Measurements from ENCODE around the gene SULT2B1. TPM values are rescaled to one million over a fixed set of nuclear protein-coding genes. Genes with fewer than 3 reads are reported as not detected.

The SULT2B1 gene
- total RNA-seq, 4 donors from 2014 or later: not detected

DNA sequence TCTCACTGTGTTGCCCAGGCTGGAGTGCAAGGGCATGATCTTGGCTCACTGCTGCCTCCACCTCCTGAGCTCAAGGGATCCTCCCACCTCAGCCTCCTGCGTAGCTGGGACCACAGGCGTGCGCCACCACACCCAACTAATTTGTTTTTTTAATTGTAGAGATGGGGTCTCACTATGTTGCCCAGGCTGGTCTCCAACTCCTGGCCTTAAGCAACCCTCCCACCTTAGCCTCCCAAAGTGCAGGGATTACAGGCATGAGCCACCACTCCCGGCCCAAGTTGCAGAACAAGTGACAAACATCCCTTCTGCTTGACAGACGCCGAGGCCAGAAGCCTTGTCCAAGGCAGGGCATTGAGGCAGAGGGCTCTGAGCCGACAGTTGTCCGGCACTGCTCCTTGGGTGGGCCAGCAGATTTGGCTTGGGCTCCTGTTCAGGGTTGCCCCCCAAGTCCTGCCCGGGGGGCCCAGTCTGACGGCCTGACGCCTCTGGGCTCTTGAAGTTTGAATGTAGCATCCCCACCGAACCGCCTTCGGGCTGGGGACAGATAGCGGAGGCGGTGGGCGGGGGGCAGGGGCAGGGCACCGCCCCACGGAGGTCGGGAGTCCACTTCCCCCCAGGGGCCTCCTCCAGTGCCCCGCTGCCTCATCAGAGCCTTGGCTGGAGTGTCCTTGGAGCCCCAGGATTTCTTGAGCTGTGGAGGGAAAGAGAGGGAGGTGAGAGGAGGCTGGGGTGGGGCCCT, 48.9 kb downstream of the SULT2B1 start:
- no peak overlapping the region for H3K27ac ChIP-seq
- H3K36me3 ChIP-seq: no peaks in the 10 kb centered on the region
- no peaks in the 10 kb centered on the region for H3K9me3 ChIP-seq
- 76 to 78% methylated on average over 20 to 21 of the region's 21 CpGs for WGBS, 2 donors
- DNase-seq (ENCODE audit: low spot score in 2 of 2): no peak
- H3K4me3 ChIP-seq: no peak overlapping the region
- H3K4me1 ChIP-seq: no peaks in the 10 kb centered on the region
- TF ChIP-seq CTCF (IDR thresholded peaks at IDR 0.05): no peak
- no peak for TF ChIP-seq POLR2A (IDR thresholded peaks at IDR 0.05)
- TF ChIP-seq EP300 (IDR thresholded peaks at IDR 0.05): no peak
- H3K27me3 ChIP-seq: peaks cover 0 to 12% of the 10 kb centered on the region in 2 donors

DNA sequence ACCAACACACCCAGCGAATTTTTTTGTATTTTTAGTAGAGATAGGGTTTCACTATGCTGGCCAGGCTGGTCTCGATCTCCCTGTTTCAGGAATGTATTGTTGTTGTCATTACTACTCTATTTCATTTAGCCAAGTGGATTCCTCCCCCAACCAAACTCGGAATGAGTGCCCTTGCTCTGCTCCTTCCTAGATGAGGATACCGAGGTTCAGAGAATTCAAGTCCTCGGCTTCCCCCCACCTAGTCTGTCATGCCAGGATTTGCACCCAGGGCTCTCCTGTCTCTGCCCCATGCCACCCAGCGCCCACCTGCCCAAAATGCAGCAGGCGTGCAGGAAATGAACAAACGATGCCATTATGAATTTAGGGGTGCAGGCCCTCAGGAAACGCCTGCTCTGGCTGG, 51.0 kb downstream of the SULT2B1 start:
- Histone ChIP-seq H3K27ac (no peak overlapping the region), H3K4me3 (no peak overlapping the region), H3K36me3 (no peaks in the 10 kb centered on the region), H3K27me3 (peaks cover 0 to 12% of the 10 kb centered on the region in 2 donors), H3K4me1 (no peaks in the 10 kb centered on the region), H3K9me3 (no peaks in the 10 kb centered on the region)
- WGBS, 2 donors: 81 to 89% methylated on average over 9 of the region's 9 CpGs
- TF ChIP-seq CTCF (IDR thresholded peaks at IDR 0.05): no peak
- TF ChIP-seq POLR2A (IDR thresholded peaks at IDR 0.05): no peak
- no peak for TF ChIP-seq EP300 (IDR thresholded peaks at IDR 0.05)
- no peak for DNase-seq (ENCODE audit: low spot score in 2 of 2)

- TF ChIP-seq EP300 (IDR thresholded peaks at IDR 0.05): no peak
- no peak for TF ChIP-seq POLR2A (IDR thresholded peaks at IDR 0.05)
- no peak for TF ChIP-seq CTCF (IDR thresholded peaks at IDR 0.05)
- WGBS, 2 donors: 92 to 94% methylated on average over 39 of the region's 39 CpGs
- no peak overlapping the region for H3K27ac ChIP-seq
These were observed 51.5 kb downstream of the SULT2B1 start for GRCh38 chr19:48603449-48603848.

DNA sequence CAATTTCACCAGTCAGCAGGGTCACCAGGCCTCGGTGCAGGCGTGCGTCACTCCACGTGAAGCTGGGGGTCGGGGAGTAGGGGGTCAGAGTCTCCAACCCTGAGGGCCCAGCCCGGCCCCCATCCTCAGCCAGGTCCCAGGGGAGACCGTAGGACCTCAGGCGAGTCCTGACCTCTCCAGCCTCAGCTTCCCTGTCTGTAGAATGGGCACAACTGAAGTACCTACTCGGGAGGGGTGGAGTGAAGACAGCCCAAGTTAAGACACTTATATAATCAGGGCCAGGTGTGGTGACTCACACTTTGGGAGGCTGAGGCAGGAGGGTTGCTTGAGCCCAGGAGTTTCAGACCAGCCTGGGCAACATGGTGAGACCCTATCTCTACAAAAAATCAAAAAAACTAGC, 51.9 kb downstream of the SULT2B1 start:
- TF ChIP-seq EP300 (IDR thresholded peaks at IDR 0.05) (no peak), CTCF (IDR thresholded peaks at IDR 0.05) (no peak), POLR2A (IDR thresholded peaks at IDR 0.05) (no peak)
- DNase-seq (ENCODE audit: low spot score in 2 of 2): no peak
- no peak overlapping the region for H3K27ac ChIP-seq
- 90 to 95% methylated on average over 9 of the region's 9 CpGs for WGBS, 2 donors
- H3K36me3 ChIP-seq: no peaks in the 10 kb centered on the region
- H3K27me3 ChIP-seq: peaks cover 0 to 7% of the 10 kb centered on the region in 2 donors
- no peaks in the 10 kb centered on the region for H3K9me3 ChIP-seq
- no peak overlapping the region for H3K4me3 ChIP-seq
- no peaks in the 10 kb centered on the region for H3K4me1 ChIP-seq

More at GRCh38 chr19:48603449-48603848, 51.5 kb downstream of the SULT2B1 start:
- H3K36me3 ChIP-seq: no peaks in the 10 kb centered on the region
- no peaks in the 10 kb centered on the region for H3K9me3 ChIP-seq
- no peak for DNase-seq (ENCODE audit: low spot score in 2 of 2)
- peaks cover 0 to 11% of the 10 kb centered on the region in 2 donors for H3K27me3 ChIP-seq
- H3K4me3 ChIP-seq: no peak overlapping the region
- H3K4me1 ChIP-seq: no peaks in the 10 kb centered on the region

DNA sequence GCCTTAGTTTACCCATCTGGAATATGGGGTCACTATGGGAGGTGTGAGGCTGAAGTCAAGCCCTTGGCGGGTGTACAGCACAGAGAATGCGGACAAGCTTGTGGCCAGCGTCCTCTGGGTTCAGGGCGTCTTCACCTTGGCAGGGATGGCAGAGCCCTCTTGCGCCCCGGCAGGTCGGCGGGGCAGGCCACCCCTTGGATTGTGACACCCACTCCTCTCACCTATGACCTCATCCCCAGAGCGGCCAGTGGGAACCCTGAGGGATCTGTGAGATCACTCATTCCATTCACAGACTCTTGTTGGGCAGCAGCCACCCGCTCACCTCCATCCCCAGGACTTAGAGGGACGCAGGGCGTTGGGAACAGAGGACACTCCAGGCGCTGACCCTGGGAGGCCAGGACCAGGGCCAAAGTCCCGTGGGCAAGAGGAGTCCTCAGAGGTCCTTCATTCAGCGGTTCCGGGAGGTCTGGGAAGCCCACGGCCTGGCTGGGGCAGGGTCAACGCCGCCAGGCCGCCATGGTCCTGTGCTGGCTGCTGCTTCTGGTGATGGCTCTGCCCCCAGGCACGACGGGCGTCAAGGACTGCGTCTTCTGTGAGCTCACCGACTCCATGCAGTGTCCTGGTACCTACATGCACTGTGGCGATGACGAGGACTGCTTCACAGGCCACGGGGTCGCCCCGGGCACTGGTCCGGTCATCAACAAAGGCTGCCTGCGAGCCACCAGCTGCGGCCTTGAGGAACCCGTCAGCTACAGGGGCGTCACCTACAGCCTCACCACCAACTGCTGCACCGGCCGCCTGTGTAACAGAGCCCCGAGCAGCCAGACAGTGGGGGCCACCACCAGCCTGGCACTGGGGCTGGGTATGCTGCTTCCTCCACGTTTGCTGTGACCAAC, 54.7 kb downstream of the SULT2B1 start, which contains the start of gene SPACA4:
TSS of gene SPACA4 (plus strand) at position 280 of the 896 bp plus-strand sequence. CDS start at position 517, 237 bp downstream.
- Histone ChIP-seq H3K27ac (no peak within 1 kb of the TSS), H3K9me3 (no peaks in the 10 kb centered on the region), H3K36me3 (no peaks in the 10 kb centered on the region), H3K27me3 (no peaks in the 10 kb centered on the region), H3K4me3 (no peak within 1 kb of the TSS), H3K4me1 (no peaks in the 10 kb centered on the region)
- DNase-seq (ENCODE audit: low spot score in 2 of 2): no peak
- WGBS, 2 donors: 80 to 86% methylated on average over 16 to 39 of the region's 39 CpGs
- TF ChIP-seq CTCF (IDR thresholded peaks at IDR 0.05) (no peak), EP300 (IDR thresholded peaks at IDR 0.05) (no peak), POLR2A (IDR thresholded peaks at IDR 0.05) (no peak)
